BJ (cell line): Measurements from ENCODE around the gene SYPL1. TPM values are rescaled to one million over a fixed set of nuclear protein-coding genes. Genes with fewer than 3 reads are reported as not detected.

Experiments
- CTCF ChIA-PET: fragments of 350-600 bp; formaldehyde crosslinking; extraction: SDS; loops from one replicate; lab custom pipeline; 2021; ENCODE audit warnings: antibody characterized with exemption, inconsistent platforms; lab: Yijun Ruan, JAX
- POLR2A ChIA-PET: fragments of 300-600 bp; sonication (Branson Sonifier 250); formaldehyde crosslinking; extraction: SDS; loops from one replicate; lab custom pipeline; 2021; ENCODE audit warnings: antibody characterized with exemption; lab: Charles Lee
- DNase-seq: peaks from one replicate; pipeline ENCODE4 v3.0.0-alpha.2; 2011; ENCODE audit warnings: low read depth
- H3K27me3 ChIP-seq: 2 replicates; pipeline ENCODE4 v1.6.0; 2011; ENCODE audit warnings: low read length; ENCODE audit not compliant: control insufficient read depth, insufficient read depth
- H3K36me3 ChIP-seq: 2 replicates; pipeline ENCODE4 v1.5.1; 2011; ENCODE audit warnings: low read length; ENCODE audit not compliant: control insufficient read depth, insufficient read depth
- H3K4me3 ChIP-seq: 2 replicates; pipeline ENCODE4 v1.5.1; 2011; ENCODE audit warnings: low read depth, mild to moderate bottlenecking, control low read depth, low read length
- polyA plus RNA-seq: library from polyadenylated mRNA; depleted of rRNA; stranded (reverse); fragments of >200 nt; gene quantifications from 2 replicates; pipeline ENCODE4 v1.2.3, GENCODE V29; 2011
- TF ChIP-seq, protein P1 (sequence below): IDR thresholded peaks from 2 replicates; pipeline ENCODE4 v1.5.1; 2011; ENCODE audit warnings: low read depth, mild to moderate bottlenecking, control low read depth, inconsistent platforms, low read length, moderate library complexity; ENCODE audit not compliant: insufficient read depth

SYPL1 gene
- polyA plus RNA-seq, 1 experiment, result 39.9 TPM

DNA sequence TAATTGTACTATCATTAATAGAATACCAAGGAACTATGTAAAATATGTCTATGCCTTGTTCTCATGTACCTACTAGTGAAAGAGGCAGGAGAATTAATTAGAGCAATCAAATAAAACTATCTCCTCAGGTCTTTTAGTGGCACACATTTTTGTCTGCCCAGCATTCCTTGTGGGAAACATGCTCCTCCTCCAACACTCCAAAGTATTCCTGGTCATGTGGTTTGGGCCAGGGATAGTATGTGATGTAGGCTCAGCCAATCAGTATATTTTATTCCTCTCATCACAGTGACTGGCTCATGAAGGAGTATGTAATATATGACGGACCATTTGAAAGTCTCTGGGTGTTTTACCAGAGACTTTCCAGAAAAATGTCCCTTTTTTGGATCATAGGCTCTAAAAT, 16.7 kb upstream of the SYPL1 start:
- no peaks in the 10 kb centered on the region for H3K36me3 ChIP-seq
- no peak for DNase-seq
- TF ChIP-seq, protein P1, sequence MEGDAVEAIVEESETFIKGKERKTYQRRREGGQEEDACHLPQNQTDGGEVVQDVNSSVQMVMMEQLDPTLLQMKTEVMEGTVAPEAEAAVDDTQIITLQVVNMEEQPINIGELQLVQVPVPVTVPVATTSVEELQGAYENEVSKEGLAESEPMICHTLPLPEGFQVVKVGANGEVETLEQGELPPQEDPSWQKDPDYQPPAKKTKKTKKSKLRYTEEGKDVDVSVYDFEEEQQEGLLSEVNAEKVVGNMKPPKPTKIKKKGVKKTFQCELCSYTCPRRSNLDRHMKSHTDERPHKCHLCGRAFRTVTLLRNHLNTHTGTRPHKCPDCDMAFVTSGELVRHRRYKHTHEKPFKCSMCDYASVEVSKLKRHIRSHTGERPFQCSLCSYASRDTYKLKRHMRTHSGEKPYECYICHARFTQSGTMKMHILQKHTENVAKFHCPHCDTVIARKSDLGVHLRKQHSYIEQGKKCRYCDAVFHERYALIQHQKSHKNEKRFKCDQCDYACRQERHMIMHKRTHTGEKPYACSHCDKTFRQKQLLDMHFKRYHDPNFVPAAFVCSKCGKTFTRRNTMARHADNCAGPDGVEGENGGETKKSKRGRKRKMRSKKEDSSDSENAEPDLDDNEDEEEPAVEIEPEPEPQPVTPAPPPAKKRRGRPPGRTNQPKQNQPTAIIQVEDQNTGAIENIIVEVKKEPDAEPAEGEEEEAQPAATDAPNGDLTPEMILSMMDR, result no peak

GRCh38 chr7:106127984-106128780, 16.1 kb upstream of the SYPL1 start:
- POLR2A ChIA-PET, result interaction anchor here (0.7 kb wide), 1 partner anchor 17 kb away, joined by 5 read pairs; no protein-coding TSS in a partner anchor
- TF ChIP-seq, protein P1, result no peak
- CTCF ChIA-PET, result no interaction called here
- Histone ChIP-seq H3K4me3 (no peak overlapping the region), H3K27me3 (peaks cover 2% of the 10 kb centered on the region; the same call in 1 of the 2 replicates), H3K36me3 (no peaks in the 10 kb centered on the region)
- no peak for DNase-seq

More for the DNA sequence above, 16.7 kb upstream of the SYPL1 start:
- CTCF ChIA-PET, result no interaction called here
- POLR2A ChIA-PET, result no interaction called here
- no peak overlapping the region for H3K4me3 ChIP-seq
- H3K27me3 ChIP-seq, result peaks cover 3% of the 10 kb centered on the region

DNA sequence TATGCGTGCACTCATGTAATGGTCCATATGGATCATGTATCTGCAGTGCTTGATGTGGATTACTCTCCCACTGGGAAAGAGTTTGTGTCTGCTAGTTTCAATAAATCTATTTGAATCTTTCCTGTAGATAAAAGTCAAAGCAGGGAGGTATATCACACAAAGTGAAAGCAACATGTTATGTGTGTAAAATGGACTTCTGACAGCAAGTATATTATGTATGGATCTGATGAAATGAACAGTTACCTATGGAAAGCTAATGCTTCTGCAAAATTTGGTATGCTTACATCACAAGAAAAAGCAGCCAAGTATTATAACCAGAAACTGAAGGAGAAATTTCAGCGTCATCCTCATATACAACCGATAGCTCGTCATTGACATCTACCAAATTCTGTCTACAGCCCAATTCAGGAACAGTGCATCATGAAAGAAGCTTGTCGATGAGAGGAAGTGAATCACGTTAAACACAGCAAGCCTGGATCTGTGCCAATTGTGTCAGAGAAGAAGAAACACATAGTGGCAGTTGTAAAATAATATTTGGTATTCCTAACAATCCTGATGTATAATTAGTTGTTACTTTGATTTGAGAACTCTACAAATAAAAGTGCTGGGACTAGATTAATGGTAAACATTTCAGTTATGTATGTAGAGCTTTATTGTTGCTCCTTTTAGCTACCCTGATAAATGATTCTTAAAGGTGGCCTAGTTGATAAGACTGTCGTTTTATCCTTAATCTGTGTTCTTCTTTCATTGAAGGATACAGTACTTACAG, 14.2 kb upstream of the SYPL1 start:
- ChIA-PET POLR2A (no interaction called here), CTCF (interaction anchor here (1.0 to 1.3 kb wide), 3 partner anchors 13 to 68 kb away, joined by 3 to 5 read pairs (median 5); no protein-coding TSS in a partner anchor)
- Histone ChIP-seq H3K36me3 (no peaks in the 10 kb centered on the region), H3K4me3 (no peak overlapping the region), H3K27me3 (peaks cover 2% of the 10 kb centered on the region; the same call in 1 of the 2 replicates)
- TF ChIP-seq, protein P1, result no peak
- no peak for DNase-seq

DNA sequence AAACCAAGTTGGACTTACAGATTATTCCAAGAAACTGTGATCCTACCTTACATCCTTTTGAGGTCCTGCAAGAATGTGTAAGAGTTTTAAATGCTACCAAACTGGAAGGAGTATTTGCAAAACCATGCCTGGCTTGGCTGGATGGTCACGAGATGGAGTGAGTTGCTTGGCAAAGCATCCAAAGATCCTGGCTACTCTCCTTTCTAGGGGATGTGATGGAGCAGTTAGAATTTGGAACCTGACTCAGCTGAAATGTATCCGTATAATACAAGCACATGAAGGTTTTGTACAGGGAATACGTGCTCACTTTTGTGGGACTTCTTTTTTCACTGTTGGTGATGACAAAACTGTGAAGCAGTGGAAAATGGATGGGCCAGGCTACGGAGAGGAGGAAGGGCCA, 13.3 kb upstream of the SYPL1 start:
- H3K27me3 ChIP-seq, result no peaks in the 10 kb centered on the region
- ChIA-PET CTCF (interaction anchor here (1.0 kb wide), 1 partner anchor 12 kb away, joined by 5 read pairs; no protein-coding TSS in a partner anchor), POLR2A (no interaction called here)
- no peak overlapping the region for H3K4me3 ChIP-seq
- H3K36me3 ChIP-seq, result no peaks in the 10 kb centered on the region
- TF ChIP-seq, protein P1, result no peak
- DNase-seq, result no peak

DNA sequence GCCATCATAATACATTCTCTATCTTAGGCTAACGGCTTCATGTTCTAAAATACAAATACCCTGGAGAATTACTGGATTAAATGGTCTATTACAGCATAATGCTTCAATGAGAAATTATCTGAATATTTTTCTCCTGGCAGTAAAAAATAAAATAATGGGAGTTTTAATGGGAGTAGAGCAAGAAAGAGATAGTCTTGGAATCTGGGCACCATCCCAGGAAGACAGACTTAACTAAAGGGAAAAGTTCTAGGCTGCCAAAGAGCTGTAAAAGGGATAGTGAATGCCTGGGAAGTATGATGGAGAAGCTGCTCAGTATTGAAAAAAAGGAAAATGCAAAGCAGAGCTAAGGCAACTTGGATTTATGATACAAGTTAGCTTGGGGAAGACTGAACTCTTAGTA, 12.1 kb upstream of the SYPL1 start:
- ChIA-PET POLR2A (no interaction called here), CTCF (no interaction called here)
- H3K27me3 ChIP-seq, result no peaks in the 10 kb centered on the region
- H3K4me3 ChIP-seq, result no peak overlapping the region
- TF ChIP-seq, protein P1, result no peak
- no peak for DNase-seq
- H3K36me3 ChIP-seq, result no peaks in the 10 kb centered on the region
